GM18909 (cell line): Measurements from ENCODE around the gene SEC24D.
"Not testable (repeated sequence)": the region's sequence is repeated elsewhere in the genome, so short reads cannot be mapped to it uniquely, and the experiment has no call there.

Experiments used
- ATAC-seq: cut with Tn5 transposase; IDR thresholded peaks from one replicate; pipeline ENCODE4 v1.9.1; 2021; ENCODE audit warnings: mild to moderate bottlenecking; ENCODE audit not compliant: unreplicated experiment, poor library complexity

Gene SEC24D

GRCh38 chr4:118814058-118814457 lies 21.9 kb downstream of the SEC24D start:
- ATAC-seq: no peak

- ATAC-seq: no peak
These were observed 22.4 kb downstream of the SEC24D start for GRCh38 chr4:118813561-118813960.

- no peak for ATAC-seq
These were observed 24.1 kb downstream of the SEC24D start for GRCh38 chr4:118811832-118812231.

- no peak for ATAC-seq
These were observed 24.7 kb downstream of the SEC24D start for GRCh38 chr4:118810991-118811764.

GRCh38 chr4:118807659-118808058 lies 28.3 kb downstream of the SEC24D start:
- no peak for ATAC-seq

- ATAC-seq: no peak
These were observed 32.7 kb downstream of the SEC24D start for GRCh38 chr4:118803253-118803652.

- no peak for ATAC-seq
These were observed 33.9 kb downstream of the SEC24D start for GRCh38 chr4:118801895-118802575.

GRCh38 chr4:118799231-118799942 lies 36.5 kb downstream of the SEC24D start:
- no peak for ATAC-seq

- ATAC-seq: no peak
These were observed 37.3 kb downstream of the SEC24D start for GRCh38 chr4:118798658-118799057.

- ATAC-seq: no peak
These were observed 38.3 kb downstream of the SEC24D start for GRCh38 chr4:118797558-118798142.

GRCh38 chr4:118791690-118792446 lies 44.1 kb downstream of the SEC24D start:
- ATAC-seq: not testable (repeated sequence)

GRCh38 chr4:118790544-118790943 lies 45.4 kb downstream of the SEC24D start:
- no peak for ATAC-seq

GRCh38 chr4:118788911-118789310 lies 47.0 kb downstream of the SEC24D start:
- ATAC-seq: no peak

- ATAC-seq: no peak
These were observed 48.0 kb downstream of the SEC24D start for GRCh38 chr4:118787844-118788380.

GRCh38 chr4:118784776-118785175 lies 51.1 kb downstream of the SEC24D start:
- ATAC-seq: no peak

GRCh38 chr4:118783887-118784286 lies 52.0 kb downstream of the SEC24D start:
- no peak for ATAC-seq

- not testable (repeated sequence) for ATAC-seq
These were observed 53.0 kb downstream of the SEC24D start for GRCh38 chr4:118782886-118783285.

- not testable (repeated sequence) for ATAC-seq
These were observed 58.3 kb downstream of the SEC24D start for GRCh38 chr4:118777649-118778048.

- not testable (repeated sequence) for ATAC-seq
These were observed 58.8 kb downstream of the SEC24D start for GRCh38 chr4:118776955-118777640.
